Naive B cell (primary cell): Measurements from ENCODE around the gene ISOC1. TPM values are rescaled to one million over a fixed set of nuclear protein-coding genes. Genes with fewer than 3 reads are reported as not detected.

Source experiments
- ATAC-seq, 2 donors: fragments of 150-1000 bp; cut with Tn5 transposase; 2 replicates each; pipeline ENCODE4 v1.10.0; 2021; ENCODE audit warnings: low read depth in 2 of 2, mild to moderate bottlenecking in 2 of 2, moderate library complexity in 2 of 2
- DNase-seq: peaks from one replicate; pipeline ENCODE4 v3.0.0; 2022
- H3K27ac Mint-ChIP-seq, 6 donors: one replicate each; pipeline ENCODE4 v1.8.0; 2020 to 2022; ENCODE audit warnings: mild to moderate bottlenecking in 6 of 6, mixed read lengths in 6 of 6, moderate library complexity in 5 of 6, inconsistent platforms in 2 of 6
- H3K27me3 Mint-ChIP-seq, 3 donors: one replicate each; pipeline ENCODE4 v1.8.0; 2021 to 2022; ENCODE audit warnings: mixed read lengths in 3 of 3, mild to moderate bottlenecking in 1 of 3
- H3K36me3 Mint-ChIP-seq, 2 donors: one replicate each; pipeline ENCODE4 v1.8.0; 2020 to 2022; ENCODE audit warnings: mixed read lengths in 2 of 2, inconsistent platforms in 1 of 2, mild to moderate bottlenecking in 1 of 2
- H3K4me1 Mint-ChIP-seq, 3 donors: one replicate each; pipeline ENCODE4 v1.8.0; 2020 to 2022; ENCODE audit warnings: mixed read lengths in 3 of 3, inconsistent platforms in 1 of 3, mild to moderate bottlenecking in 1 of 3, moderate library complexity in 1 of 3
- H3K4me3 Mint-ChIP-seq, 8 donors: one replicate each; pipeline ENCODE4 v1.8.0; 2020 to 2022; ENCODE audit warnings: mild to moderate bottlenecking in 8 of 8, mixed read lengths in 8 of 8, moderate library complexity in 8 of 8, inconsistent platforms in 2 of 8
- H3K9me3 Mint-ChIP-seq, 7 donors: one replicate each; pipeline ENCODE4 v1.8.0; 2020 to 2022; ENCODE audit warnings: mixed read lengths in 7 of 7, mild to moderate bottlenecking in 5 of 7, inconsistent platforms in 2 of 7, moderate library complexity in 1 of 7
- polyA plus RNA-seq, 6 donors: library from polyadenylated mRNA; unstranded; fragments of 300-500 nt; fragmentation: Illumina TruSeq; gene quantifications; one replicate each; pipeline ENCODE4 v1.2.3, GENCODE V29; 2021; ENCODE audit warnings: low read depth in 6 of 6

ISOC1 gene
- 10 to 100 TPM; 17.1 to 38.2 (median 21.4) TPM for polyA plus RNA-seq

- Mint-ChIP-seq H3K4me1 (peaks cover 9 to 25% (median 13%) of the 10 kb centered on the region in 3 donors), H3K27ac (peak within 1 kb of the TSS; percentile 42 to 94 (median 82)), H3K36me3 (no peaks in the 10 kb centered on the region), H3K27me3 (peaks cover 18 to 26% (median 19%) of the 10 kb centered on the region in 3 donors), H3K4me3 (peak within 1 kb of the TSS; percentile 84 to 95 (median 92)), H3K9me3 (no peaks in the 10 kb centered on the region)
- DNase-seq (peak; percentile 92), ATAC-seq (peak; percentile 85 to 86)
Measured at GRCh38 chr5:129094087-129094923, at the start of gene ISOC1. Gene ISOC1, plus strand, starts transcription at chr5:129094749. Its CDS starts 18 bp downstream, at chr5:129094767.

DNA sequence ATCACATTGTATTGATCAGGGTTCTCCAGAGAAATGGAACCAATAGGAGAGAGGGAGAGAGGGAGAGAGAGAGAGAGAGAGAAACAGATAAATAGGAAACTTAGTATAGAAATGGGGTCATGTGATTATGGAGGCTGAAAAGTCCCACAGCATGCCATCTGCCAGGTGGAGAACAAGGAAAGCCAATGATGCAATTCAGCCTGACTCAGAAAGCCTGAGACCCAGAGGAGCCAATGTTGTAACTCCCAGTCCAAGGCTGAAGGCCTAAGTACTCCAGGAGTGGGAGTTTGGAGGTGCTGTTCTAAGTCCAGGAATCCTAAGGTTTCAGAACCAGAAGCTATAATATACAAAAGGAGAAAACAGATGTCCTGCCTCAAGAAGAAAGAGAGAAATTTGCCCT, 48.4 kb upstream of the ISOC1 start:
- Mint-ChIP-seq H3K27me3 (peaks cover 0 to 9% (median 0%) of the 10 kb centered on the region in 3 donors), H3K27ac (no peak overlapping the region), H3K36me3 (peaks cover 4 to 10% of the 10 kb centered on the region in 2 donors), H3K4me1 (no peaks in the 10 kb centered on the region), H3K4me3 (no peak overlapping the region), H3K9me3 (peaks cover 11 to 34% (median 21%) of the 10 kb centered on the region in 7 donors)
- DNase-seq, result no peak
- ATAC-seq, result no peak

GRCh38 chr5:129048509-129048908, 46.0 kb upstream of the ISOC1 start:
- ATAC-seq (no peak), DNase-seq (no peak)
- Mint-ChIP-seq H3K4me3 (no peak overlapping the region), H3K9me3 (peaks cover 9 to 25% (median 17%) of the 10 kb centered on the region in 7 donors), H3K4me1 (no peaks in the 10 kb centered on the region), H3K27ac (no peak overlapping the region), H3K36me3 (peaks cover 4 to 10% of the 10 kb centered on the region in 2 donors), H3K27me3 (peaks cover 0 to 10% (median 0%) of the 10 kb centered on the region in 3 donors)

DNA sequence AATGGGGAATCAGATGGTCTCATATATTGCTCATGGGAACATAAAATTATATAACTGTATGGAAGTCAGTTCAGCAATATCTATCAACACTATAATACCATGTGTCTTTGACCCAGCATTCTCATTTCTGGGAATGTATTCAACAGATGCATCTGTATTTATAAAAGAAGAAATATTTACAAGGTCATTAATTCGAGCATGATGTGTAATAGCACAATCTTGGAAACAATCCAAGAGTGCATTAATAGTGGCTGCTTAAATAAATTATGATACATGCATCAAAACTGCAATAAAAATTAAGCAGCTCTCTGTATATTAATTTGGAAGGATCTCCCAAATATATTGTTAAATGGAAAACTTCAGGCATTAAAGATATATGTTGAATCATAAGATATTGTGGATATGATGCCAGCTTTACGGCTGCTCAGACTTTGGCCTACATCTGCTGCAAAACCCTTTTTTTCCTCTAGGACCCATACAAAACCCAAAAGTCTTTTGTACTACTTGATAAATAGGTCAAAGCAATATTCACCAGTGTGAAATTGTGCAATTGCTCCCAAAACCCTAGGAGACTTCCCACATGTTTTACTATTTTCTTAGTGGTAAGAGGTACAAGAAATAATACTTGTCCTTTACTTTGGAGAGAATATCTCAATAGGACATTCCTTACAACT, 45.3 kb upstream of the ISOC1 start:
- no peak overlapping the region for H3K27ac Mint-ChIP-seq
- ATAC-seq (no peak), DNase-seq (no peak)
- H3K27me3 Mint-ChIP-seq, result peaks cover 0 to 10% (median 0%) of the 10 kb centered on the region in 3 donors
- H3K4me3 Mint-ChIP-seq, result no peak overlapping the region
- H3K36me3 Mint-ChIP-seq, result peaks cover 2 to 7% of the 10 kb centered on the region in 2 donors
- H3K4me1 Mint-ChIP-seq, result no peaks in the 10 kb centered on the region
- peaks cover 7 to 20% (median 14%) of the 10 kb centered on the region in 7 donors for H3K9me3 Mint-ChIP-seq

DNA sequence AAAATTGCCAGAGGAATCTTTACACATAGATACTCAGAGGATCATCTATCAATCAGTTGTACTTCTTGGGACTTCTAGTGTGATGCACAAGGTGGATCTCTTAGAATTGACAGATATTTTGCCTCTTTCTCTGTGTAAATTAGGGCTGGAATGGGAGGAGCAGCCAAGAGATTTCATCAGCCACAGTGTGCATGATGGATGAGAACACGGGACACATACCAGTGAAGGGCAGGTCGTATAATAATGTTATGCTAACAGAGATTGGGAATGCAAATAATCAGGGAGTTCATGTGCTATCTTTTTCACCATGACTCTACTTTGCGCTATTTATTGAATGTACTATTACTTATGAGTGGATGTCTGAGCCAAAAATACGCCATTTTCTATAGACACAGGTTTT, 43.3 kb upstream of the ISOC1 start:
- Mint-ChIP-seq H3K27ac (no peak overlapping the region), H3K4me1 (no peaks in the 10 kb centered on the region), H3K36me3 (no peaks in the 10 kb centered on the region), H3K9me3 (peaks cover 0 to 2% (median 1%) of the 10 kb centered on the region in 7 donors), H3K4me3 (no peak overlapping the region), H3K27me3 (peaks cover 3 to 10% (median 6%) of the 10 kb centered on the region in 3 donors)
- no peak for DNase-seq
- ATAC-seq, result no peak

- Mint-ChIP-seq H3K4me3 (no peak overlapping the region), H3K27me3 (peaks cover 6 to 10% (median 10%) of the 10 kb centered on the region in 3 donors)
Measured at GRCh38 chr5:129053438-129053837, 41.1 kb upstream of the ISOC1 start.

GRCh38 chr5:129057329-129057728, 37.2 kb upstream of the ISOC1 start:
- Mint-ChIP-seq H3K9me3 (peaks cover 0 to 22% (median 3%) of the 10 kb centered on the region in 7 donors), H3K27me3 (peaks cover 0 to 10% (median 9%) of the 10 kb centered on the region in 3 donors), H3K27ac (no peak overlapping the region), H3K4me3 (no peak overlapping the region), H3K4me1 (no peaks in the 10 kb centered on the region), H3K36me3 (no peaks in the 10 kb centered on the region)
- DNase-seq (no peak), ATAC-seq (no peak)

More at GRCh38 chr5:129053438-129053837, 41.1 kb upstream of the ISOC1 start:
- ATAC-seq (no peak), DNase-seq (no peak)
- no peak overlapping the region for H3K27ac Mint-ChIP-seq
- peaks cover 0 to 22% (median 3%) of the 10 kb centered on the region in 7 donors for H3K9me3 Mint-ChIP-seq
- no peaks in the 10 kb centered on the region for H3K4me1 Mint-ChIP-seq
- H3K36me3 Mint-ChIP-seq, result no peaks in the 10 kb centered on the region

DNA sequence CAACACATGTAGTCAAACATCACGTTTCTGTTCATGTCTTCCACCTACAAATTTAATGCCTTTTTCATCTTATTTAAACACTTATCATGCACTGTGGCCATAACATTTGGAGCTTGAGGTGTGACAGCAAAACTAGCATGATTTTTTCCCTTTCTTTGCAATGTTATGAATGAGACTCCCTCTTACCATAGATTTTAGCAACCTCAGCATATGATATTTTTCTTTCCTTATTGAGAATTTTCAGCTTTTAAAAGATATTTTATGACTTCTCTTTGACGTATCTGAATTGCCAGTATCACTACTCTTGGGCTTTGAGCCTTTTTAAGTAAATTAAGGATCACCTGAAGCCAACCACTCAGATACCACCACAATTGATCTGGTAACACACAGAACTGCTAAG, 32.7 kb upstream of the ISOC1 start:
- H3K36me3 Mint-ChIP-seq, result no peaks in the 10 kb centered on the region
- no peak for DNase-seq
- H3K9me3 Mint-ChIP-seq, result peaks cover 0 to 14% (median 2%) of the 10 kb centered on the region in 7 donors
- no peak for ATAC-seq
- H3K4me1 Mint-ChIP-seq, result no peaks in the 10 kb centered on the region
- no peak overlapping the region for H3K27ac Mint-ChIP-seq
- H3K27me3 Mint-ChIP-seq, result peaks cover 3 to 13% (median 9%) of the 10 kb centered on the region in 3 donors
- no peak overlapping the region for H3K4me3 Mint-ChIP-seq

DNA sequence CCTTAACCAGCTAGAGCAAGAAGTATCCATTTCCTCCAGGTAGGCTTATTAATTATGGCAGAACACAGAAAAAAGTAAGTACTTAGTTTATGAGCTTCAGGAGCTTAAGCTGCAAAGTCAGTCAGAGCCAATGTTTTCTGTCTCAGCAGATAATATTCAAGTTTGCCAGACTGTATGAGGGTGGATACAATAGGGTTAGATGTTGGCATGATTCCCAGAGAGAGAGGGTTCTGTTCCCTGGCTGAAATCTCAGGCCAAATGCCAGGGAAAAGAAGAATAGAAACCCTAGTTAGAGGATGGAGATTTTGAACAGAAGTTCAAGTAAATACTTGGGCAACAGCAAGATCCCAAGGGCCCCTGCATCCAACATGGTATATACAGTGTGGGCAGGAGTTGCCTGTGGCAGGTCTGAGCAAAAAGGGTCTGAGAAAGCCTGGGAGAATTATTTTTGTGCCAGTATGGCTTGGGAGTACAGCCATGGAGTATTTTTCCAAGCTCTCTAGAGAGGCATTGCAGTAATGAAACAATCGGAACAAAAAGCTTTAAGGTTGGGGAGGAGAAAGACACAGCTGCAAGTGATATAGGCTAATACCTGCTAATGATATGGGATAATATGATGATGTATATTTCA, 31.0 kb upstream of the ISOC1 start:
- no peaks in the 10 kb centered on the region for H3K36me3 Mint-ChIP-seq
- no peak overlapping the region for H3K4me3 Mint-ChIP-seq
- H3K27ac Mint-ChIP-seq, result no peak overlapping the region
- peaks cover 3 to 14% (median 8%) of the 10 kb centered on the region in 3 donors for H3K27me3 Mint-ChIP-seq
- no peaks in the 10 kb centered on the region for H3K4me1 Mint-ChIP-seq
- no peaks in the 10 kb centered on the region for H3K9me3 Mint-ChIP-seq
- DNase-seq (no peak), ATAC-seq (no peak)

DNA sequence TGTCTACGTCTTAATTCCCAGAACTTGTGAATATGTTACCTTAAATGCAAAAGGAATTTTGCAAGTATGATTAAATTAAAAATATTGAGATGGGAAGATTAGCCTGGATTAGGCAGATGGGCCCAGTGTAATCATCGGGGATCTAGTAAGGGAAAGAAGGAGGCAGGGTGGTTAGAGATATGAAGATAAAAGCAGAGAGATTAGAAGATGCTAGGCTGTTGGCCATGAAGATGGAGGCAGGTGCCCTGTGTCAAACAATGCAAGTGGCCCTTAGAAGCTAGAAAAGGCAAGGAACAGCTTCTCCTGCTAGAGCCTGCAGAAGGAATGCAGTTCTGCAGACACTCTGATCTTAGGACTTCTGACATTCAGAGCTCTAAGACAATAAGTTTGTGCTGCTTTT, 28.8 kb upstream of the ISOC1 start:
- DNase-seq, result no peak
- Mint-ChIP-seq H3K36me3 (no peaks in the 10 kb centered on the region), H3K4me1 (no peaks in the 10 kb centered on the region), H3K9me3 (no peaks in the 10 kb centered on the region), H3K4me3 (no peak overlapping the region), H3K27ac (no peak overlapping the region), H3K27me3 (peaks cover 0 to 22% (median 13%) of the 10 kb centered on the region in 3 donors)
- ATAC-seq, result no peak

- ATAC-seq (no peak), DNase-seq (no peak)
- H3K27me3 Mint-ChIP-seq, result peaks cover 1 to 20% (median 13%) of the 10 kb centered on the region in 3 donors
- no peaks in the 10 kb centered on the region for H3K4me1 Mint-ChIP-seq
- H3K36me3 Mint-ChIP-seq, result no peaks in the 10 kb centered on the region
- H3K9me3 Mint-ChIP-seq, result no peaks in the 10 kb centered on the region
- H3K27ac Mint-ChIP-seq, result no peak overlapping the region
- H3K4me3 Mint-ChIP-seq, result no peak overlapping the region
Measured at GRCh38 chr5:129067745-129068144, 26.8 kb upstream of the ISOC1 start.

- H3K36me3 Mint-ChIP-seq, result no peaks in the 10 kb centered on the region
- ATAC-seq, result no peak
- no peaks in the 10 kb centered on the region for H3K4me1 Mint-ChIP-seq
- H3K27me3 Mint-ChIP-seq, result peaks cover 8 to 10% (median 9%) of the 10 kb centered on the region in 3 donors
- DNase-seq, result no peak
- no peaks in the 10 kb centered on the region for H3K9me3 Mint-ChIP-seq
- H3K27ac Mint-ChIP-seq, result no peak overlapping the region
- no peak overlapping the region for H3K4me3 Mint-ChIP-seq
Measured at GRCh38 chr5:129069292-129069691, 25.3 kb upstream of the ISOC1 start.

DNA sequence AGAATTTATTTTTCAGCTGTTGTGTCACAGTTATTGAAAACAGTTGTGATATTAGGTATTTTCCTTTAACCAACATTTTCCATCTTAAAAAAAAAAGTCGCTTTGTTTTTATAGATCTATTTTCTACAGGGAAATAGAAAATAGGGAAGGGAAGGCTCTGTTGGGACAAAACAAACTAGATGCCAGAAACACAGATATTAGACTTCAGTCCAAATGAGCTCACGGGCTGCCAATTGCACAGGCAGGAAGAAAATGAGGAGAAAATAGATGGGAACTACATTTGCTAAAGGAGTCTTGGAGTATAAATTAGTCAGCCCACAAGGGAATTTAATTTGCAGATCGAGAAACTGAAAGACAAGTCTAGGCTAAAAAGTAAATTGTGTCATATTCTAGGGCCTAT, 21.4 kb upstream of the ISOC1 start:
- Mint-ChIP-seq H3K36me3 (no peaks in the 10 kb centered on the region), H3K4me3 (no peak overlapping the region), H3K4me1 (no peaks in the 10 kb centered on the region), H3K9me3 (no peaks in the 10 kb centered on the region), H3K27ac (no peak overlapping the region), H3K27me3 (peaks cover 8 to 21% (median 17%) of the 10 kb centered on the region in 3 donors)
- no peak for DNase-seq
- no peak for ATAC-seq
